ENCODE measurements around the gene SEMA7A. TPM values are rescaled to one million over a fixed set of nuclear protein-coding genes. Genes with fewer than 3 reads are reported as not detected.

SEMA7A gene
- total and polyA plus RNA-seq, 7 experiments from 2014 or later: 1.6 to 15.7 (median 5.0) TPM; not detected in 2

GRCh38 chr15:74383695-74384565 lies 49.8 kb downstream of the SEMA7A start:
- Histone ChIP-seq H3K36me3 (ENCODE audit: control insufficient read depth in 2 of 3, insufficient read depth in 3 of 3, low read length in 3 of 3) (no peaks in the 10 kb centered on the region), H3K27ac (ENCODE audit: low read depth, low read length) (no peak overlapping the region), H3K4me3 (ENCODE audit: low read length) (no peak overlapping the region), H3K9me3 (ENCODE audit: control insufficient read depth in 2 of 3, low read length in 3 of 3) (no peaks in the 10 kb centered on the region), H3K27me3 (ENCODE audit: control insufficient read depth in 2 of 2, insufficient read depth in 2 of 2, low read length in 2 of 2) (no peaks in the 10 kb centered on the region), H3K4me1 (ENCODE audit: control insufficient read depth in 2 of 2, insufficient read depth in 2 of 2, low read length in 2 of 2) (peaks cover 6 to 32% of the 10 kb centered on the region in 2 donors)
- Mint-ChIP-seq H3K27ac (peak overlapping the region in 7 of 9 donors; percentile 53 to 87 (median 61)), H3K4me1 (peaks cover 0 to 52% (median 15%) of the 10 kb centered on the region in 7 donors), H3K4me3 (peak overlapping the region in 1 of 10 donors; percentile 65), H3K27me3 (no peaks in the 10 kb centered on the region), H3K9me3 (no peaks in the 10 kb centered on the region), H3K36me3 (no peaks in the 10 kb centered on the region)
- CTCF ChIA-PET: interaction anchor here (0.6 to 6.9 kb wide), 3 partner anchors 19 to 78 kb away, joined by 3 to 93 read pairs (median 5); no protein-coding TSS in a partner anchor
- intact Hi-C loops (cut with micrococcal nuclease): loop anchor here in 1 of 2 donors (2.0 kb wide), 1 partner anchor 19 kb away; no protein-coding TSS in a partner anchor
- POLR2A ChIA-PET: interaction anchor here (1.7 kb wide), 1 partner anchor 58 kb away, joined by 4 read pairs; no protein-coding TSS in a partner anchor
- DNase-seq (peak in 3 of 9 donors; percentile 12 to 69 (median 26)), ATAC-seq (peak; percentile 31)

GRCh38 chr15:74383286-74383685 lies 50.5 kb downstream of the SEMA7A start:
- intact Hi-C loops (cut with micrococcal nuclease): loop anchor here in 1 of 2 donors (2.0 kb wide), 1 partner anchor 20 kb away; no protein-coding TSS in a partner anchor
- Mint-ChIP-seq H3K9me3 (no peaks in the 10 kb centered on the region), H3K27ac (peak overlapping the region in 2 of 9 donors; percentile 72 to 87), H3K36me3 (no peaks in the 10 kb centered on the region), H3K27me3 (no peaks in the 10 kb centered on the region), H3K4me3 (peak overlapping the region in 1 of 10 donors; percentile 65), H3K4me1 (peaks cover 0 to 57% (median 16%) of the 10 kb centered on the region in 7 donors)
- CTCF ChIA-PET: interaction anchor here (1.1 to 6.9 kb wide), 4 partner anchors 10 to 106 kb away, joined by 4 to 93 read pairs (median 4); no protein-coding TSS in a partner anchor
- H3K27me3 ChIP-seq (ENCODE audit: control insufficient read depth in 2 of 2, insufficient read depth in 2 of 2, low read length in 2 of 2): no peaks in the 10 kb centered on the region
- POLR2A ChIA-PET: interaction anchor here (1.7 kb wide), 1 partner anchor 58 kb away, joined by 4 read pairs; no protein-coding TSS in a partner anchor
- DNase-seq: no peak
- H3K4me1 ChIP-seq (ENCODE audit: control insufficient read depth in 2 of 2, insufficient read depth in 2 of 2, low read length in 2 of 2): peaks cover 6 to 32% of the 10 kb centered on the region in 2 donors
- no peak for ATAC-seq
- H3K27ac ChIP-seq (ENCODE audit: low read depth, low read length): no peak overlapping the region
- no peak overlapping the region for H3K4me3 ChIP-seq (ENCODE audit: low read length)
- H3K9me3 ChIP-seq (ENCODE audit: control insufficient read depth in 2 of 3, low read length in 3 of 3): no peaks in the 10 kb centered on the region
- H3K36me3 ChIP-seq (ENCODE audit: control insufficient read depth in 2 of 3, insufficient read depth in 3 of 3, low read length in 3 of 3): no peaks in the 10 kb centered on the region

- no peaks in the 10 kb centered on the region for H3K27me3 ChIP-seq (ENCODE audit: control insufficient read depth in 2 of 2, insufficient read depth in 2 of 2, low read length in 2 of 2)
- ChIA-PET POLR2A (interaction anchor here (1.0 kb wide), 1 partner anchor 57 kb away, joined by 3 read pairs; no protein-coding TSS in a partner anchor), CTCF (interaction anchor here (0.7 to 6.9 kb wide), 10 partner anchors 9 to 387 kb away, joined by 3 to 93 read pairs (median 4); no protein-coding TSS in a partner anchor)
- Mint-ChIP-seq H3K27ac (peak overlapping the region in 1 of 9 donors; percentile 61), H3K4me1 (peaks cover 0 to 60% (median 16%) of the 10 kb centered on the region in 7 donors), H3K27me3 (no peaks in the 10 kb centered on the region), H3K36me3 (no peaks in the 10 kb centered on the region), H3K4me3 (peak overlapping the region in 1 of 10 donors; percentile 25), H3K9me3 (no peaks in the 10 kb centered on the region)
- DNase-seq (peak; percentile 40 to 84 (median 68)), ATAC-seq (peak; percentile 79)
- no peak overlapping the region for H3K27ac ChIP-seq (ENCODE audit: low read depth, low read length)
- H3K9me3 ChIP-seq (ENCODE audit: control insufficient read depth in 2 of 3, low read length in 3 of 3): no peaks in the 10 kb centered on the region
- H3K4me1 ChIP-seq (ENCODE audit: control insufficient read depth in 2 of 2, insufficient read depth in 2 of 2, low read length in 2 of 2): peaks cover 6 to 32% of the 10 kb centered on the region in 2 donors
- intact Hi-C loops (cut with micrococcal nuclease): loop anchor here (1.0 to 2.0 kb wide), 4 partner anchors 21 to 107 kb away; no protein-coding TSS in a partner anchor
- H3K36me3 ChIP-seq (ENCODE audit: control insufficient read depth in 2 of 3, insufficient read depth in 3 of 3, low read length in 3 of 3): no peaks in the 10 kb centered on the region
- H3K4me3 ChIP-seq (ENCODE audit: low read length): no peak overlapping the region
Observed at GRCh38 chr15:74382004-74382816, 51.5 kb downstream of the SEMA7A start.

- ChIA-PET POLR2A (no interaction called here), CTCF (interaction anchor here (1.2 to 6.9 kb wide), 2 partner anchors 58 to 388 kb away, joined by 3 to 93 read pairs; no protein-coding TSS in a partner anchor)
- Histone ChIP-seq H3K9me3 (ENCODE audit: control insufficient read depth in 2 of 3, low read length in 3 of 3) (no peaks in the 10 kb centered on the region), H3K4me1 (ENCODE audit: control insufficient read depth in 2 of 2, insufficient read depth in 2 of 2, low read length in 2 of 2) (peaks cover 6 to 32% of the 10 kb centered on the region in 2 donors), H3K36me3 (ENCODE audit: control insufficient read depth in 2 of 3, insufficient read depth in 3 of 3, low read length in 3 of 3) (no peaks in the 10 kb centered on the region), H3K27me3 (ENCODE audit: control insufficient read depth in 2 of 2, insufficient read depth in 2 of 2, low read length in 2 of 2) (no peaks in the 10 kb centered on the region), H3K27ac (ENCODE audit: low read depth, low read length) (no peak overlapping the region), H3K4me3 (ENCODE audit: low read length) (no peak overlapping the region)
- no peak overlapping the region for H3K4me3 Mint-ChIP-seq
- H3K27ac Mint-ChIP-seq: no peak overlapping the region
- intact Hi-C loops (cut with micrococcal nuclease): no loop called here
- H3K36me3 Mint-ChIP-seq: no peaks in the 10 kb centered on the region
- no peaks in the 10 kb centered on the region for H3K9me3 Mint-ChIP-seq
- no peaks in the 10 kb centered on the region for H3K27me3 Mint-ChIP-seq
- ATAC-seq (no peak), DNase-seq (no peak)
- H3K4me1 Mint-ChIP-seq: peaks cover 0 to 65% (median 16%) of the 10 kb centered on the region in 7 donors
Observed at GRCh38 chr15:74381481-74381880, 52.3 kb downstream of the SEMA7A start.

- no peak for ATAC-seq
- Mint-ChIP-seq H3K36me3 (no peaks in the 10 kb centered on the region), H3K4me3 (no peak overlapping the region), H3K27ac (no peak overlapping the region), H3K9me3 (no peaks in the 10 kb centered on the region), H3K4me1 (peaks cover 0 to 65% (median 16%) of the 10 kb centered on the region in 7 donors), H3K27me3 (no peaks in the 10 kb centered on the region)
- Histone ChIP-seq H3K9me3 (ENCODE audit: control insufficient read depth in 2 of 3, low read length in 3 of 3) (no peaks in the 10 kb centered on the region), H3K4me3 (ENCODE audit: low read length) (no peak overlapping the region), H3K27ac (ENCODE audit: low read depth, low read length) (no peak overlapping the region), H3K27me3 (ENCODE audit: control insufficient read depth in 2 of 2, insufficient read depth in 2 of 2, low read length in 2 of 2) (no peaks in the 10 kb centered on the region), H3K4me1 (ENCODE audit: control insufficient read depth in 2 of 2, insufficient read depth in 2 of 2, low read length in 2 of 2) (peaks cover 6 to 32% of the 10 kb centered on the region in 2 donors), H3K36me3 (ENCODE audit: control insufficient read depth in 2 of 3, insufficient read depth in 3 of 3, low read length in 3 of 3) (no peaks in the 10 kb centered on the region)
- intact Hi-C loops (cut with micrococcal nuclease): no loop called here
- CTCF ChIA-PET: interaction anchor here (1.2 to 6.9 kb wide), 2 partner anchors 59 to 388 kb away, joined by 3 to 93 read pairs; no protein-coding TSS in a partner anchor
- DNase-seq: no peak
- POLR2A ChIA-PET: no interaction called here
Observed at GRCh38 chr15:74381190-74381453, 52.6 kb downstream of the SEMA7A start.

Measured in naive thymus-derived CD4-positive, alpha-beta T cell (primary cell).